GM12878 (cell line): ENCODE results near the gene SUOX.

ENCODE experiments used
- CBX5 ChIP-seq: sonication (generic); IDR thresholded peaks from 2 replicates; pipeline ENCODE4 v1.6.1; 2016; ENCODE audit warnings: low read depth, moderate library complexity, mild to moderate bottlenecking, inconsistent platforms
- FOXK2 ChIP-seq: fragments of 450-650 bp; IDR thresholded peaks from 2 replicates; pipeline ENCODE4 v1.6.1; 2017; ENCODE audit warnings: mild to moderate bottlenecking, moderate library complexity
- GABPA ChIP-seq: IDR thresholded peaks from 2 replicates; pipeline ENCODE4 v1.6.1; 2014; ENCODE audit warnings: antibody characterized with exemption, low read depth, mild to moderate bottlenecking, inconsistent platforms
- JUNB ChIP-seq: IDR thresholded peaks from 2 replicates; pipeline ENCODE4 v1.6.1; 2016; ENCODE audit warnings: antibody characterized with exemption, mild to moderate bottlenecking
- TF ChIP-seq, protein P1 (sequence below), 3 experiments: IDR thresholded peaks in 2 of 3; conservative IDR thresholded peaks in 1 of 3; 2 replicates each; pipeline ENCODE4 v1.5.1; 2011; ENCODE audit warnings: low read depth in 3 of 3, low read length in 3 of 3, mild to moderate bottlenecking in 3 of 3, control low read depth in 2 of 3, moderate library complexity in 2 of 3, inconsistent platforms in 1 of 3, mixed read lengths in 1 of 3; ENCODE audit not compliant: control insufficient read depth in 2 of 3, insufficient read depth in 1 of 3; ENCODE audit errors: extremely low read depth in 1 of 3

GRCh38 chr12:56053407-56053893 lies 56.4 kb downstream of the SUOX start:
- TF ChIP-seq, protein P1, sequence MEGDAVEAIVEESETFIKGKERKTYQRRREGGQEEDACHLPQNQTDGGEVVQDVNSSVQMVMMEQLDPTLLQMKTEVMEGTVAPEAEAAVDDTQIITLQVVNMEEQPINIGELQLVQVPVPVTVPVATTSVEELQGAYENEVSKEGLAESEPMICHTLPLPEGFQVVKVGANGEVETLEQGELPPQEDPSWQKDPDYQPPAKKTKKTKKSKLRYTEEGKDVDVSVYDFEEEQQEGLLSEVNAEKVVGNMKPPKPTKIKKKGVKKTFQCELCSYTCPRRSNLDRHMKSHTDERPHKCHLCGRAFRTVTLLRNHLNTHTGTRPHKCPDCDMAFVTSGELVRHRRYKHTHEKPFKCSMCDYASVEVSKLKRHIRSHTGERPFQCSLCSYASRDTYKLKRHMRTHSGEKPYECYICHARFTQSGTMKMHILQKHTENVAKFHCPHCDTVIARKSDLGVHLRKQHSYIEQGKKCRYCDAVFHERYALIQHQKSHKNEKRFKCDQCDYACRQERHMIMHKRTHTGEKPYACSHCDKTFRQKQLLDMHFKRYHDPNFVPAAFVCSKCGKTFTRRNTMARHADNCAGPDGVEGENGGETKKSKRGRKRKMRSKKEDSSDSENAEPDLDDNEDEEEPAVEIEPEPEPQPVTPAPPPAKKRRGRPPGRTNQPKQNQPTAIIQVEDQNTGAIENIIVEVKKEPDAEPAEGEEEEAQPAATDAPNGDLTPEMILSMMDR (IDR thresholded peaks at IDR 0.05 in 2 of 3, conservative IDR thresholded peaks at IDR 0.05 in 1 of 3; ENCODE audit: control insufficient read depth in 2 of 3, extremely low read depth in 1 of 3, insufficient read depth in 1 of 3, low read depth in 3 of 3, low read length in 3 of 3) = no peak
- TF ChIP-seq FOXK2 = no peak
- TF ChIP-seq GABPA = no peak
- TF ChIP-seq JUNB = no peak
- no peak for TF ChIP-seq CBX5
